H9 (cell line): Measurements from ENCODE around the gene GLRA3. TPM values are rescaled to one million over a fixed set of nuclear protein-coding genes. Genes with fewer than 3 reads are reported as not detected.

ENCODE experiments used
- DNase-seq: peaks from one replicate; pipeline ENCODE4 v3.0.0-alpha.2; 2017
- H2AFZ ChIP-seq: one replicate; pipeline ENCODE4 v1.6.1; 2013; ENCODE audit warnings: mild to moderate bottlenecking, low read length, control low read depth, moderate library complexity
- H2AK5ac ChIP-seq: 2 replicates; pipeline ENCODE4 v1.6.1; 2013; ENCODE audit warnings: low read length, control low read depth, mixed read lengths; ENCODE audit not compliant: insufficient read length
- H2BK120ac ChIP-seq: one replicate; pipeline ENCODE4 v1.6.1; 2013; ENCODE audit warnings: low read depth, mild to moderate bottlenecking, low read length, control low read depth, inconsistent platforms; ENCODE audit not compliant: poor library complexity, severe bottlenecking
- H2BK12ac ChIP-seq: 2 replicates; pipeline ENCODE4 v1.6.1; 2013; ENCODE audit warnings: low read length, control low read depth, mixed read lengths, low read depth; ENCODE audit not compliant: insufficient read length
- H2BK15ac ChIP-seq: 2 replicates; pipeline ENCODE4 v1.6.1; 2013; ENCODE audit warnings: low read depth, low read length, control low read depth
- H2BK20ac ChIP-seq: one replicate; pipeline ENCODE4 v1.6.1; 2013; ENCODE audit warnings: low read depth, mild to moderate bottlenecking, low read length, control low read depth, inconsistent platforms; ENCODE audit not compliant: poor library complexity, severe bottlenecking
- H2BK5ac ChIP-seq: 2 replicates; pipeline ENCODE4 v1.6.1; 2013; ENCODE audit warnings: low read length, control low read depth, mixed read lengths; ENCODE audit not compliant: insufficient read length
- H3K14ac ChIP-seq: 2 replicates; pipeline ENCODE4 v1.6.1; 2013; ENCODE audit warnings: low read length, control low read depth; ENCODE audit not compliant: insufficient read depth
- H3K18ac ChIP-seq: 2 replicates; pipeline ENCODE4 v1.6.1; 2013; ENCODE audit warnings: low read depth, mild to moderate bottlenecking, mixed read lengths, low read length, control low read depth; ENCODE audit not compliant: insufficient read length
- H3K23ac ChIP-seq: 2 replicates; pipeline ENCODE4 v1.6.1; 2013; ENCODE audit warnings: low read length, control low read depth, mixed read lengths, low read depth; ENCODE audit not compliant: insufficient read length
- H3K23me2 ChIP-seq: 2 replicates; pipeline ENCODE4 v1.6.1; 2013; ENCODE audit warnings: low read depth, mild to moderate bottlenecking, mixed read lengths, low read length, control low read depth; ENCODE audit not compliant: insufficient read length, poor library complexity, severe bottlenecking
- H3K27ac ChIP-seq: 2 replicates; pipeline ENCODE4 v1.5.1; 2013; ENCODE audit warnings: low read length, control low read depth, mixed read lengths, low read depth; ENCODE audit not compliant: insufficient read length
- H3K27me3 ChIP-seq: 2 replicates; pipeline ENCODE4 v1.6.1; 2013; ENCODE audit warnings: low read length, control low read depth, inconsistent platforms; ENCODE audit not compliant: insufficient read depth
- H3K4ac ChIP-seq: 2 replicates; pipeline ENCODE4 v1.6.1; 2013; ENCODE audit warnings: low read depth, mild to moderate bottlenecking, control low read depth, inconsistent platforms, low read length, moderate library complexity
- H3K4me1 ChIP-seq: 2 replicates; pipeline ENCODE4 v1.6.1; 2013; ENCODE audit warnings: low read length, control low read depth, inconsistent platforms; ENCODE audit not compliant: insufficient read depth
- H3K4me2 ChIP-seq: 2 replicates; pipeline ENCODE4 v1.6.1; 2013; ENCODE audit warnings: low read length, control low read depth, mixed read lengths; ENCODE audit not compliant: insufficient read length, insufficient read depth
- H3K56ac ChIP-seq: 2 replicates; pipeline ENCODE4 v1.6.1; 2013; ENCODE audit warnings: low read depth, mild to moderate bottlenecking, mixed read lengths, low read length, control low read depth; ENCODE audit not compliant: insufficient read length
- H3K79me1 ChIP-seq: 2 replicates; pipeline ENCODE4 v1.6.1; 2013; ENCODE audit warnings: low read depth, mild to moderate bottlenecking, moderate library complexity, low read length, control low read depth, inconsistent platforms; ENCODE audit not compliant: insufficient read depth, poor library complexity, severe bottlenecking
- H3K79me2 ChIP-seq: 2 replicates; pipeline ENCODE4 v1.6.1; 2013; ENCODE audit warnings: low read length, control low read depth, inconsistent platforms; ENCODE audit not compliant: insufficient read depth
- H3K9ac ChIP-seq: 2 replicates; pipeline ENCODE4 v1.6.1; 2013; ENCODE audit warnings: low read length, control low read depth, mixed read lengths; ENCODE audit not compliant: insufficient read length; ENCODE audit errors: extremely low read depth
- H3K9me3 ChIP-seq: one replicate; pipeline ENCODE4 v1.6.1; 2013; ENCODE audit warnings: low read depth, low read length, inconsistent platforms; ENCODE audit not compliant: control insufficient read depth
- H3T11ph ChIP-seq: one replicate; pipeline ENCODE4 v1.6.1; 2013; ENCODE audit warnings: mild to moderate bottlenecking, low read length, control low read depth, inconsistent platforms
- H4K20me1 ChIP-seq: one replicate; pipeline ENCODE4 v1.6.1; 2013; ENCODE audit not compliant: control insufficient read depth, insufficient read length, insufficient read depth
- H4K5ac ChIP-seq: 2 replicates; pipeline ENCODE4 v1.6.1; 2013; ENCODE audit warnings: low read depth, mild to moderate bottlenecking, mixed read lengths, low read length, control low read depth; ENCODE audit not compliant: insufficient read length
- H4K8ac ChIP-seq: replicated peaks from 2 replicates; pipeline ENCODE4 v1.6.1; 2013; ENCODE audit warnings: low read length, control low read depth, mixed read lengths, low read depth; ENCODE audit not compliant: insufficient read length
- H4K91ac ChIP-seq: 2 replicates; pipeline ENCODE4 v1.6.1; 2013; ENCODE audit warnings: low read depth, mild to moderate bottlenecking, moderate library complexity, mixed read lengths, low read length, control low read depth; ENCODE audit not compliant: insufficient read length
- H3K27ac Mint-ChIP-seq, 3 experiments: 2 replicates in 2 of 3; 3 replicates in 1 of 3; pipeline ENCODE4 v1.8.0; 2020 to 2021; ENCODE audit warnings: mixed read lengths in 3 of 3, mild to moderate bottlenecking in 1 of 3, moderate library complexity in 1 of 3
- H3K27me3 Mint-ChIP-seq: 2 replicates; pipeline ENCODE4 v1.8.0; 2021; ENCODE audit warnings: low read depth, mild to moderate bottlenecking, moderate library complexity, mixed read lengths
- H3K36me3 Mint-ChIP-seq, 3 experiments: 2 replicates in 2 of 3; 3 replicates in 1 of 3; pipeline ENCODE4 v1.8.0; 2020 to 2021; ENCODE audit warnings: low read depth in 3 of 3, mixed read lengths in 3 of 3; ENCODE audit not compliant: insufficient read depth in 1 of 3
- H3K4me1 Mint-ChIP-seq, 2 experiments: 2 replicates each; pipeline ENCODE4 v1.8.0; 2020; ENCODE audit warnings: mixed read lengths in 2 of 2
- H3K4me3 Mint-ChIP-seq, 2 experiments: 2 replicates in 1 of 2; 3 replicates in 1 of 2; pipeline ENCODE4 v1.8.0; 2020 to 2021; ENCODE audit warnings: mild to moderate bottlenecking in 2 of 2, mixed read lengths in 2 of 2, moderate library complexity in 1 of 2
- H3K9me3 Mint-ChIP-seq, 2 experiments: 2 replicates in 1 of 2; 3 replicates in 1 of 2; pipeline ENCODE4 v1.8.0; 2020; ENCODE audit warnings: mild to moderate bottlenecking in 2 of 2, mixed read lengths in 2 of 2, moderate library complexity in 1 of 2
- WGBS: extraction: QIAGEN DNeasy Blood & Tissue Kit; methylation state at CpG from one replicate; pipeline ENCODE4 v1.1.7; 2013; ENCODE audit warnings: missing lambda C conversion rate, low lambda C conversion rate, mixed read lengths; ENCODE audit not compliant: insufficient read length; ENCODE audit errors: extremely low coverage; 5-methylcytosine and 5-hydroxymethylcytosine counted together
- total RNA-seq: library from RNA; stranded (reverse); gene quantifications from 2 replicates; pipeline ENCODE4 v1.2.1, GENCODE V29; 2021
- TF ChIP-seq, protein P1 (sequence below): fragments of 200-600 bp; sonication (generic); conservative IDR thresholded peaks from 3 replicates; pipeline ENCODE4 v1.8.0; 2021; ENCODE audit warnings: antibody characterized with exemption, mild to moderate bottlenecking

Gene GLRA3
- total RNA-seq, 1 experiment from 2014 or later = 0.09 TPM

DNA sequence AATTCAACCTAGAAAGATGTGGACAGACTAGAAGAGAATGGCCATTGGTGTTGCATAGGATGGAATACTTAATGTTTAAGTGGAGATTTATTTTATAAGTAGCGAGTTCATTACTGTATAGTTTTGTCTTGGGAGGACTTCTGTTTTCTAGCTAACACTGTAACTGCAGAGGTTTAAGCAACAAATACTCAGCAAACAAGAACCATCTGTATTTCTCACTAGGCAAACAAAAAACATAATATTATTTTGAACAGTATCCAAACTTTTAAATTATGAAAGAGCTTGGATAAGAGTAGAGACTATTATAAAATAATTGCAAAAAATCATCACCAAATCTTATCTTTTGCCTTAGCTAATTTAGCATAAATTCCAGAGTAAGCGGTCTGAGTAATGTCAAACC is 121.1 kb downstream of the GLRA3 start:
- no peaks in the 10 kb centered on the region for H4K20me1 ChIP-seq
- Mint-ChIP-seq H3K27ac (no peak overlapping the region), H3K9me3 (no peaks in the 10 kb centered on the region), H3K27me3 (no peaks in the 10 kb centered on the region), H3K4me3 (no peak overlapping the region), H3K36me3 (no peaks in the 10 kb centered on the region), H3K4me1 (no peaks in the 10 kb centered on the region; a peak in 1 of 4 replicates)
- H2BK5ac ChIP-seq = no peak overlapping the region
- H3K4me2 ChIP-seq = no peak overlapping the region
- no peak overlapping the region for H3K18ac ChIP-seq
- H3K23me2 ChIP-seq = no peaks in the 10 kb centered on the region
- H3K4ac ChIP-seq = no peak overlapping the region
- H4K8ac ChIP-seq = no peak overlapping the region
- TF ChIP-seq, protein P1, sequence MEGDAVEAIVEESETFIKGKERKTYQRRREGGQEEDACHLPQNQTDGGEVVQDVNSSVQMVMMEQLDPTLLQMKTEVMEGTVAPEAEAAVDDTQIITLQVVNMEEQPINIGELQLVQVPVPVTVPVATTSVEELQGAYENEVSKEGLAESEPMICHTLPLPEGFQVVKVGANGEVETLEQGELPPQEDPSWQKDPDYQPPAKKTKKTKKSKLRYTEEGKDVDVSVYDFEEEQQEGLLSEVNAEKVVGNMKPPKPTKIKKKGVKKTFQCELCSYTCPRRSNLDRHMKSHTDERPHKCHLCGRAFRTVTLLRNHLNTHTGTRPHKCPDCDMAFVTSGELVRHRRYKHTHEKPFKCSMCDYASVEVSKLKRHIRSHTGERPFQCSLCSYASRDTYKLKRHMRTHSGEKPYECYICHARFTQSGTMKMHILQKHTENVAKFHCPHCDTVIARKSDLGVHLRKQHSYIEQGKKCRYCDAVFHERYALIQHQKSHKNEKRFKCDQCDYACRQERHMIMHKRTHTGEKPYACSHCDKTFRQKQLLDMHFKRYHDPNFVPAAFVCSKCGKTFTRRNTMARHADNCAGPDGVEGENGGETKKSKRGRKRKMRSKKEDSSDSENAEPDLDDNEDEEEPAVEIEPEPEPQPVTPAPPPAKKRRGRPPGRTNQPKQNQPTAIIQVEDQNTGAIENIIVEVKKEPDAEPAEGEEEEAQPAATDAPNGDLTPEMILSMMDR = no peak
- H3T11ph ChIP-seq = no peak overlapping the region
- H2BK15ac ChIP-seq = no peak overlapping the region
- no peak overlapping the region for H3K9ac ChIP-seq
- no CpG with 5 or more reads among the region's 2 CpGs for WGBS
- no peak for DNase-seq
- no peaks in the 10 kb centered on the region for H3K79me1 ChIP-seq
- no peak overlapping the region for H3K14ac ChIP-seq
- H3K9me3 ChIP-seq = no peaks in the 10 kb centered on the region
- H2AFZ ChIP-seq = no peak overlapping the region
- H3K23ac ChIP-seq = no peak overlapping the region
- H2BK120ac ChIP-seq = no peak overlapping the region
- no peaks in the 10 kb centered on the region for H3K27me3 ChIP-seq
- H2AK5ac ChIP-seq = no peak overlapping the region
- no peak overlapping the region for H2BK12ac ChIP-seq
- H2BK20ac ChIP-seq = no peak overlapping the region
- no peak overlapping the region for H4K91ac ChIP-seq
- H3K56ac ChIP-seq = no peak overlapping the region
- no peaks in the 10 kb centered on the region for H3K4me1 ChIP-seq
- H3K27ac ChIP-seq = no peak overlapping the region
- H4K5ac ChIP-seq = no peak overlapping the region
- no peaks in the 10 kb centered on the region for H3K79me2 ChIP-seq
